Stimulated activated CD4-positive, alpha-beta T cell treated with anti-CD3 and anti-CD28 coated beads, Interleukin-2, amount 100 ng/mL, for 24 hours (primary cell): ENCODE data around the gene LAMA2.

Experiments used
- DNase-seq, 2 donors: peaks; one replicate each; pipeline ENCODE4 v3.0.0-alpha.2; 2020

The LAMA2 gene

GRCh38 chr6:129472239-129472638 lies 589.3 kb downstream of the LAMA2 start:
- no peak for DNase-seq

GRCh38 chr6:129473546-129473945 lies 590.6 kb downstream of the LAMA2 start:
- no peak for DNase-seq

GRCh38 chr6:129475477-129476247 lies 592.7 kb downstream of the LAMA2 start:
- DNase-seq: no peak

GRCh38 chr6:129476248-129476564 lies 593.3 kb downstream of the LAMA2 start:
- no peak for DNase-seq

- DNase-seq: no peak
Observed at GRCh38 chr6:129476810-129477209, 593.9 kb downstream of the LAMA2 start.

- DNase-seq: no peak
Observed at GRCh38 chr6:129478379-129478778, 595.4 kb downstream of the LAMA2 start.

- DNase-seq: no peak
Observed at GRCh38 chr6:129481706-129482105, 598.8 kb downstream of the LAMA2 start.

GRCh38 chr6:129485746-129486145 lies 602.8 kb downstream of the LAMA2 start:
- no peak for DNase-seq

- no peak for DNase-seq
Observed at GRCh38 chr6:129486327-129486726, 603.4 kb downstream of the LAMA2 start.

- no peak for DNase-seq
Observed at GRCh38 chr6:129488313-129488712, 605.4 kb downstream of the LAMA2 start.

GRCh38 chr6:129489215-129489765 lies 606.4 kb downstream of the LAMA2 start:
- no peak for DNase-seq

- DNase-seq: peak; percentile 42 to 66
Observed at GRCh38 chr6:129490521-129491255, 607.8 kb downstream of the LAMA2 start.

- DNase-seq: no peak
Observed at GRCh38 chr6:129491436-129491835, 608.5 kb downstream of the LAMA2 start.

GRCh38 chr6:129492260-129492659 lies 609.3 kb downstream of the LAMA2 start:
- no peak for DNase-seq

- DNase-seq: no peak
Observed at GRCh38 chr6:129493354-129493902, 610.5 kb downstream of the LAMA2 start.

GRCh38 chr6:129494099-129494498 lies 611.2 kb downstream of the LAMA2 start:
- DNase-seq: no peak

- no peak for DNase-seq
Observed at GRCh38 chr6:129494586-129494985, 611.6 kb downstream of the LAMA2 start.

- DNase-seq: no peak
Observed at GRCh38 chr6:129495652-129496051, 612.7 kb downstream of the LAMA2 start.

GRCh38 chr6:129497481-129498441 lies 614.8 kb downstream of the LAMA2 start:
- no peak for DNase-seq

- no peak for DNase-seq
Observed at GRCh38 chr6:129498541-129498940, 615.6 kb downstream of the LAMA2 start.

GRCh38 chr6:129498950-129499842 lies 616.3 kb downstream of the LAMA2 start:
- DNase-seq: no peak

- no peak for DNase-seq
Observed at GRCh38 chr6:129499843-129500219, 616.9 kb downstream of the LAMA2 start.
